ENCODE data around the gene INS.
A peak's percentile ranks its signal among the peaks of the same experiment; 100 is the strongest.

INS gene

DNA sequence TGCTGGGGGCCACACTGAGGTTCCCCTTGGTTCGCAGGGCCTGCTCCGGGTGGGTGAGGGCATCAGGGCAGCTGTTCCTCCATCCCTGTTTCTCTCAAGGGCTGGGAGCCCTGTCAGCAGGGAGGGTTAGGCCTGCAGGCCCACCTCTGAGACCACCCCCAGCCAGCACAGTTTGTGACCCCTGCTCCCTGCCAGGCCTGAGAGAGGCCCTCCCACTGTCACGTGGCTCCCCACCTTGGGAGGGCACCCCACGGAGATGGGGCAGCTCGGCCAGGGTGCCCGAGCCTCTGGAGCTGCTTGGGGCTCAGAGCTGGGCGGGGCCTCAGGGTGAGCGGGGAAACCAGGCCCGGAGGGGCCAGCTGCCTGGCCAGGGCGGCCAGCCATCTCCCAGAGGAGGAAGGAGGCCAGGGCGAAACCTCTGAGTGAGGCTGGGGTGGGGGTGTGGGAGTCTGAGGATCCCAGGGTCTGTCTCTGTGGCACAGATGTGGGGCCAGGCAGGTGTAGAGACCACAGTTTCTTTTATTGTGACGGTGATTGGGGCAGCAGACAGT, 2.5 kb upstream of the INS start:
- H3K4me3 ChIP-seq (ENCODE audit: low read length), result no peak overlapping the region
- TF ChIP-seq CTCF (conservative IDR thresholded peaks at IDR 0.05; ENCODE audit: low read depth, low read length), result no peak
- no peak for DNase-seq (ENCODE audit: low read depth)

DNA sequence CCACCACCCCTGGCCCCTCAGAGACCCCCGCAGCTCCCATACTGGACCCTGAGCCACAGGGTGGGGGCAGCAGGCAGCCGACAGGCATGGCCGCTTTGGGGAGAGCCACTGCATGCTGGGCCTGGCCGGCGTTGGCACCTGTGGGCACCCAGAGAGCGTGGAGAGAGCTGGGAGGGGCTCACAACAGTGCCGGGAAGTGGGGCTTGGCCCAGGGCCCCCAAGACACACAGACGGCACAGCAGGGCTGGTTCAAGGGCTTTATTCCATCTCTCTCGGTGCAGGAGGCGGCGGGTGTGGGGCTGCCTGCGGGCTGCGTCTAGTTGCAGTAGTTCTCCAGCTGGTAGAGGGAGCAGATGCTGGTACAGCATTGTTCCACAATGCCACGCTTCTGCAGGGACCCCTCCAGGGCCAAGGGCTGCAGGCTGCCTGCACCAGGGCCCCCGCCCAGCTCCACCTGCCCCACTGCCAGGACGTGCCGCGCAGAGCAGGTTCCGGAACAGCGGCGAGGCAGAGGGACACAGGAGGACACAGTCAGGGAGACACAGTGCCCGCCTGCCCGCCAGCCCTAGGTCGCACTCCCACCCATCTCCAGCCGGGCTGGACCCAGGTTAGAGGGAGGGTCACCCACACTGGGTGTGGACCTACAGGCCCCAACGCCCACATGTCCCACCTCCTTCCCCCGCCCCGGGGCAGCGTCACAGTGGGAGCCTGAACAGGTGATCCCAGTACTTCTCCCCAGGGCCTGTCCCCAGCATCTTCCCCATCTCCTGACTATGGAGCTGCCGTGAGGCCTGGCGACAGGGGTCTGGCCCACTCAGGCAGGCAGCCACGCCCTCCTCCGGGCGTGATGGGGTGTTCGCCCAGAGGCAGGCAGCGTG, 1.2 kb downstream of the INS start:
- TF ChIP-seq CTCF (conservative IDR thresholded peaks at IDR 0.05; ENCODE audit: low read depth, low read length), result no peak
- H3K4me3 ChIP-seq (ENCODE audit: low read length), result no peak overlapping the region
- no peak for DNase-seq (ENCODE audit: low read depth)

DNA sequence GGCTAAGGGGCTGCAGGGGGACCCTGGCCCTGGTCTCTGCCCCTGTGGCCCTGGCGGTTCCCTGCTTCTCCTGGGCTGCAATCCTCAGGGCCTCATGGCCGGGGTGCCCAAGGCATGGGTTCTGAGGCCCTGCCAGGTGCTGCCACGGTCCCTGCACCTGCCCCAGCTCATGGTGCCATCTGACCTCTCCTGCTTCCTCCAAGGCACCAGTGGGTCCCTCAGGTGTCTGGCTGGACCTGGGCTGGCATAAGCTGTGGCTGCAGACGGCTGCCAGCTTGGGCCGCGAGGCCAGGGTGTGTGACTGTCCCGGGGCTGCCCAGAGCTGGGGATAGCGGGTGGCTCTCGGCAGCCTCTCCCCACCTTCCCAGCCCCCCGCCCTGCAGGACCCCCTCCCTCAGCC, 2.0 kb downstream of the INS start:
- TF ChIP-seq CTCF (conservative IDR thresholded peaks at IDR 0.05; ENCODE audit: low read depth, low read length), result no peak
- DNase-seq (ENCODE audit: low read depth), result no peak
- no peak overlapping the region for H3K4me3 ChIP-seq (ENCODE audit: low read length)

GRCh38 chr11:2158296-2158737, 2.7 kb downstream of the INS start:
- H3K4me3 ChIP-seq (ENCODE audit: low read length), result no peak overlapping the region
- DNase-seq (ENCODE audit: low read depth), result no peak
- TF ChIP-seq CTCF (conservative IDR thresholded peaks at IDR 0.05; ENCODE audit: low read depth, low read length), result no peak

- TF ChIP-seq CTCF (conservative IDR thresholded peaks at IDR 0.05; ENCODE audit: low read depth, low read length), result no peak
- no peak overlapping the region for H3K4me3 ChIP-seq (ENCODE audit: low read length)
- no peak for DNase-seq (ENCODE audit: low read depth)
Observed at GRCh38 chr11:2157294-2158040, 3.5 kb downstream of the INS start.

DNA sequence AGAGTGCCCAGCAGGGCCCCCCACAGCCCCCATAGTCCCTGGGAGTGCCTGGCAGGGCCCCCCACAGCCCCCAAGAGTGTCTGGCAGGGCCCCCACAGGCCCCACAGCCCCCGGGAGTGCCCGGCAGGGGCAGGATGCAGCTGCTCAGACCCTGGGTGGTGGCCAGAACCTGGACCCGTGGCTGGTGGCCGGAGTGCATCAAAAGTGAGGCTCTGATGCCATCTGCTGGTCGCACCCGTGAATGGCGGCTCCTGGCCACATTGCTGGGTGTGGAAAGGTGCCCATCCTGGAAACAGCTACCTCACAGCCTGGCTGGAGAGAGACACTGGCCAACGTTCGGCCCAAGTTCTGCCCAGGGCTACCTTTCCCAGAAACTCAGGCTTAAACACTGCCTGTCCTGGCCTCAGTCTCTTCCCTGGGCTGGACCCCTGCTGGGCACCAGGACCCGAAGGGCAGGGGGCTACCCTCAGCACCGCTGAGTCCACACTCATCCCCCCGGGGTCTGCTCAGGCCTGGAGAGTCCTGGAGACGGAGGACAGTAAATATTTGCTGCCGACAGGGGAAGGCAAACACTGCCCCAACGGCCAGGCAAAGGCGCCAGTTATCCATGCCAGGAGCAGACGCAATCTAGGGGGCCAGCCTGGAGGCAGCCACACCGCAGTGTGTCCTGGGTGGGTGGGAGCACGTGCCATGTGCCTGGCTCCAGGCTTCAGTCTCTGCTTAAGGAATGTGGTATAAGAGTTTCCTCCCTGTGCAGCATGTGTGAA, 4.4 kb downstream of the INS start:
- DNase-seq (ENCODE audit: low read depth), result no peak
- peak; percentile 86 for TF ChIP-seq CTCF (conservative IDR thresholded peaks at IDR 0.05; ENCODE audit: low read depth, low read length)

More for the DNA sequence above, 4.4 kb downstream of the INS start:
- H3K4me3 ChIP-seq (ENCODE audit: low read length), result no peak overlapping the region
